HL-60 (cell line): ENCODE results near the gene NUP210.

Experiments used
- CTCF ChIP-seq: IDR thresholded peaks from one replicate; pipeline ENCODE4 v1.5.1; 2011; ENCODE audit warnings: low read length, control low read depth, inconsistent platforms; ENCODE audit not compliant: insufficient read depth
- GABPA ChIP-seq: IDR thresholded peaks from 2 replicates; pipeline ENCODE4 v1.6.1; 2012; ENCODE audit warnings: low read depth
- POLR2AphosphoS5 ChIP-seq: IDR thresholded peaks from 2 replicates; pipeline ENCODE4 v1.6.1; 2012; ENCODE audit warnings: low read depth
- REST ChIP-seq: IDR thresholded peaks from 2 replicates; pipeline ENCODE4 v1.6.1; 2012; ENCODE audit warnings: low read depth; ENCODE audit not compliant: insufficient replicate concordance
- SPI1 ChIP-seq: IDR thresholded peaks from 2 replicates; pipeline ENCODE4 v1.6.1; 2012; ENCODE audit warnings: low read depth, mild to moderate bottlenecking, borderline replicate concordance

DNA sequence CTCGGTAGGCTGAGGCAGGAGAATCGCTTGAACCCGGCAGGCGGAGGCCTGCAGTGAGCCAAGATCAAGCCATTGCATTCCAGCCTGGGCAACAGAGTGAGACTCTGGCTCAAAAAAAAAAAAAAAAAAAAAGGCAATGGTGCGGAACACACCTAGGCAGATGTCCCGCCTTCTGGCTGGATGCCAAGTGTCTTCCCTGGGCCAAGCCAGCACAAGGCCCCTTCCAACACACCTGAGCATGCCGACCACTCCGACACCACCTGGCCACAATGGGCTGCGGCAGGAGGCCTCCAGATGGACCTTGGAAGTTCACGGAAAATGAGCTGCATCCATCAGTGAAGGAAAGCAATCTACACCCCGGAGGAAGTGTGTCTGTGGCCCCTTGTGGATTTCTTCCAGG is 19.0 kb downstream of the NUP210 start:
- TF ChIP-seq CTCF (no peak), POLR2AphosphoS5 (no peak), SPI1 (no peak), REST (no peak), GABPA (no peak)
